Lung (tissue), 12 donors: ENCODE measurements around the gene SND1. TPM values are rescaled to one million over a fixed set of nuclear protein-coding genes. Genes with fewer than 3 reads are reported as not detected.

Experiments used
- ATAC-seq: fragments of 200-7000 bp; cut with Tn5 transposase; one replicate; pipeline ENCODE4 v1.9.1; 2020; ENCODE audit warnings: moderate number of reproducible peaks; ENCODE audit not compliant: insufficient read depth, low FRiP score
- DNase-seq, 3 donors: peaks; one replicate each; pipeline ENCODE4 v3.0.0-alpha.2; 2013 to 2017
- H3K27ac ChIP-seq, 2 donors: one replicate each; pipeline ENCODE4 v1.5.1; 2013; ENCODE audit warnings: mild to moderate bottlenecking in 2 of 2, moderate library complexity in 2 of 2, control low read depth in 1 of 2, inconsistent platforms in 1 of 2, low read depth in 1 of 2, low read length in 1 of 2
- H3K27me3 ChIP-seq, 3 donors: one replicate each; pipeline ENCODE4 v1.5.1; 2013; ENCODE audit warnings: low read length in 2 of 3; ENCODE audit not compliant: control insufficient read depth in 3 of 3, insufficient read depth in 3 of 3
- H3K36me3 ChIP-seq, 4 donors: one replicate each; pipeline ENCODE4 v1.5.1; 2013; ENCODE audit warnings: low read length in 4 of 4, mild to moderate bottlenecking in 1 of 4, moderate library complexity in 1 of 4; ENCODE audit not compliant: control insufficient read depth in 4 of 4, insufficient read depth in 4 of 4
- H3K4me1 ChIP-seq, 5 donors: one replicate each; pipeline ENCODE4 v1.5.1; 2013; ENCODE audit warnings: low read length in 5 of 5, mild to moderate bottlenecking in 2 of 5, moderate library complexity in 1 of 5; ENCODE audit not compliant: control insufficient read depth in 5 of 5, insufficient read depth in 5 of 5
- H3K4me3 ChIP-seq: one replicate; pipeline ENCODE4 v1.5.1; 2013; ENCODE audit warnings: mild to moderate bottlenecking, control low read depth, moderate library complexity
- H3K9ac ChIP-seq, 2 donors: one replicate each; pipeline ENCODE4 v1.5.1; 2013; ENCODE audit warnings: low read length in 2 of 2, control low read depth in 1 of 2; ENCODE audit not compliant: insufficient read depth in 1 of 2
- H3K9me3 ChIP-seq, 4 donors: one replicate each; pipeline ENCODE4 v1.5.1; 2013; ENCODE audit warnings: low read length in 3 of 4, mild to moderate bottlenecking in 1 of 4, moderate library complexity in 1 of 4; ENCODE audit not compliant: control insufficient read depth in 4 of 4, insufficient read depth in 3 of 4
- WGBS, 2 donors: extraction: QIAGEN DNeasy Blood & Tissue Kit; methylation state at CpG; one replicate each; pipeline ENCODE4 v1.1.7; 2013; 5-methylcytosine and 5-hydroxymethylcytosine counted together
- polyA plus RNA-seq, 2 donors: library from polyadenylated mRNA; stranded (reverse); fragments of 200-250 nt; gene quantifications; one replicate each; pipeline ENCODE4 v1.2.1, GENCODE V29; 2013
- total RNA-seq, 2 donors: library from RNA; depleted of rRNA in 1 of 2; stranded (reverse); fragments of >200 nt in 1 of 2; gene quantifications; one replicate each; pipeline ENCODE4 v1.2.1, GENCODE V29; 2014 to 2021
- TF ChIP-seq, protein P1 (sequence below): IDR thresholded peaks from 2 replicates; pipeline ENCODE4 v1.5.1; 2012; ENCODE audit warnings: mild to moderate bottlenecking; ENCODE audit errors: control extremely low read depth, extremely low read depth
- donor health status: control.
- donor health status: control.
- donor health status: Bipolar disorder and iron deficiency.
- donor health status: healthy.
- donor health status: DM: yes; HTN: yes; CAD: no.

SND1 gene
- total and polyA plus RNA-seq, 4 donors = 94.5 to 210 (median 137) TPM

DNA sequence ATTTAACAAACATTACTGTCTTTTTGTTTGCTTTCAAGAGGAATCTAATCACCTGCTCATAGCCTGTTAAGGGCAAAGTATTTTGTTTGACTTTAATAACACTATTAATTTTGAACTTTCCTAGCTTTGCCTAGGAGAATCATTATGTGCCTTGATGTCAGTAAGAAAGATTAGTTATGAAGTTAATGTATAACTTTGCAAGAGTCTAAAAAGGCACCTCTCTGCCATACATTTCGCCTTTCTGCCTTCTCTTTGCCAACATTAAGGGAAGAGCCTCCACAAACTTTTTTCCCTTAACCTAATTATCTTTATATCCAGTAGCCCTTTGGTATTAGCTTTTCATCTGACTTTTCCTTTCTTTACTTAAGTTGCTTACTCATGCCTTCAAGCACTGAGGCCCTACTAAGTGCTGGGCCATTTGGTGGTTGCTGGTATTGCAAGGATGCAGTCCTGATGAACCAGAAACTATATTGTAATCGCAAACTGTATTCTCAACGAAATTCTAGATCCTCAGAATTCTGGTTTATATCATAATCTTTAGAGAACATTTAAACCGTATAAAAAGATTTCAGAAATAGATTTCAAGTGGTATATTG is 108.5 kb downstream of the SND1 start:
- H3K9ac ChIP-seq = no peak overlapping the region
- H3K36me3 ChIP-seq = no peaks in the 10 kb centered on the region
- peaks cover 0 to 4% (median 0%) of the 10 kb centered on the region in 5 donors for H3K4me1 ChIP-seq
- 96 to 97% methylated on average over 4 of the region's 4 CpGs for WGBS, 2 donors
- H3K9me3 ChIP-seq = no peaks in the 10 kb centered on the region
- ATAC-seq (no peak), DNase-seq (no peak)
- no peak overlapping the region for H3K4me3 ChIP-seq
- no peaks in the 10 kb centered on the region for H3K27me3 ChIP-seq
- TF ChIP-seq, protein P1, sequence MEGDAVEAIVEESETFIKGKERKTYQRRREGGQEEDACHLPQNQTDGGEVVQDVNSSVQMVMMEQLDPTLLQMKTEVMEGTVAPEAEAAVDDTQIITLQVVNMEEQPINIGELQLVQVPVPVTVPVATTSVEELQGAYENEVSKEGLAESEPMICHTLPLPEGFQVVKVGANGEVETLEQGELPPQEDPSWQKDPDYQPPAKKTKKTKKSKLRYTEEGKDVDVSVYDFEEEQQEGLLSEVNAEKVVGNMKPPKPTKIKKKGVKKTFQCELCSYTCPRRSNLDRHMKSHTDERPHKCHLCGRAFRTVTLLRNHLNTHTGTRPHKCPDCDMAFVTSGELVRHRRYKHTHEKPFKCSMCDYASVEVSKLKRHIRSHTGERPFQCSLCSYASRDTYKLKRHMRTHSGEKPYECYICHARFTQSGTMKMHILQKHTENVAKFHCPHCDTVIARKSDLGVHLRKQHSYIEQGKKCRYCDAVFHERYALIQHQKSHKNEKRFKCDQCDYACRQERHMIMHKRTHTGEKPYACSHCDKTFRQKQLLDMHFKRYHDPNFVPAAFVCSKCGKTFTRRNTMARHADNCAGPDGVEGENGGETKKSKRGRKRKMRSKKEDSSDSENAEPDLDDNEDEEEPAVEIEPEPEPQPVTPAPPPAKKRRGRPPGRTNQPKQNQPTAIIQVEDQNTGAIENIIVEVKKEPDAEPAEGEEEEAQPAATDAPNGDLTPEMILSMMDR = no peak
- no peak overlapping the region for H3K27ac ChIP-seq

DNA sequence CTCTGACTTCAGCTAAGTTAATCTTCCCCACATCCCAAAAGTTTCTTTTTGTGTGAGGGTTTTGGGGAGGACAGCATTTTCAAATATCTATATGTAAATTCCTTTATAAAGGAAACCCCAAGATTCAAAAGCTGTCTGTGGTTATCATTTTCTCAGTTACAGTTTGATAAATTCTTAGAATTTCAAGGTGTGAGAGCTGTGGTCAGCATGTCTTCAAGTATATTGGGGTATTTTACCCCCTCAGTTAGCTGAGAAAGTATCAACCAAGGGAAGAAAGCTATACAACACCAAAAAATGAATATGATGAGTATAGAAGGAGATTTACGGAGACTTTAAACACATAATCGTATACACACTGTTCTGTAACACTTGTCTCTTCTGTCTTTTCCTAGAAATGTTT is 109.2 kb downstream of the SND1 start:
- 95 to 97% methylated on average over 2 of the region's 2 CpGs for WGBS, 2 donors
- Histone ChIP-seq H3K4me1 (peaks cover 0 to 2% (median 0%) of the 10 kb centered on the region in 5 donors), H3K27me3 (no peaks in the 10 kb centered on the region), H3K9me3 (no peaks in the 10 kb centered on the region), H3K4me3 (no peak overlapping the region), H3K9ac (no peak overlapping the region), H3K36me3 (peaks cover 0 to 2% (median 0%) of the 10 kb centered on the region in 4 donors), H3K27ac (no peak overlapping the region)
- ATAC-seq (no peak), DNase-seq (no peak)
- TF ChIP-seq, protein P1 = no peak

DNA sequence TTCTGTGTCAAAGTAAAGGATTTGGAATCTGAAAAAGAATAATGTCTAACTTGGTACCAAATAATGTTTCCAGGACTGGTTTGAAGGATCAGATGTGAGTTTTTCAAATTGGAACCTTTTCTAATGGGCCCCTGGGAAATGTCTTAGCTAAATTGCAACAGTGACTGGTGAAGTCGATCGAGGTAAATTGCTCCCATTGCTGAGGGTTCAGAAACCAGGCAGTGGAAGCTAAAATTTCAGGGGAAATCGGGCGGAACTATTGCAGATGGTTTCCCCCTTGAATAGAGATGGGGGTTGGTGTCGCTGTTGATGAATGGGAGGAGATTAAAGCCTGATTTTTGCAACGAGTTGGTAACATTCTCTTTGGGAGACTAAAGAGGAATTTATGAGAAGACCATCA is 112.7 kb downstream of the SND1 start:
- Histone ChIP-seq H3K4me1 (peaks cover 0 to 7% (median 2%) of the 10 kb centered on the region in 5 donors), H3K9ac (no peak overlapping the region), H3K27ac (no peak overlapping the region), H3K9me3 (no peaks in the 10 kb centered on the region), H3K4me3 (no peak overlapping the region), H3K36me3 (peaks cover 0 to 2% (median 0%) of the 10 kb centered on the region in 4 donors), H3K27me3 (no peaks in the 10 kb centered on the region)
- TF ChIP-seq, protein P1 = no peak
- 72 to 92% methylated on average over 6 of the region's 6 CpGs for WGBS, 2 donors
- no peak for DNase-seq
- ATAC-seq = no peak

DNA sequence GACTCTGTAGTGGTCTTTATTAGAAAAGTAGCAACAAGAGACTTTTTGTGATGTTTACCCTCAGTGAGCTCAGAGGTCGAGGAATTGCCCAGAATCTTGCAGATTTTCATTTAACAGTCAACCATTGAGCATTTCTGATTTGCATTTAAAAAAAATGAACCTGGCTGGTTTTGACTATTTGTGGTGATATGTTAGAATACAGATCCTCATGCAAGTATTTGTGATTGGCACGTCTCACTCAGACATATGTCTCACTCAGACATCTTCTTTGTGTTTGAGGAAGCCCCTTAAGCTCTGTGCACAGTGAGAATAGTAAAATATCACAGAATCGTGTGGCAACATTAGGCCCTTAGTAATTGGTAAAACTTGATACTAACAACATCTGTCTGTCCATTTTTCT is 113.2 kb downstream of the SND1 start:
- 93% methylated on average over 3 of the region's 3 CpGs for WGBS, 2 donors
- Histone ChIP-seq H3K9ac (no peak overlapping the region), H3K4me1 (peaks cover 0 to 7% (median 2%) of the 10 kb centered on the region in 5 donors), H3K4me3 (no peak overlapping the region), H3K36me3 (peaks cover 0 to 2% (median 0%) of the 10 kb centered on the region in 4 donors), H3K27ac (no peak overlapping the region), H3K9me3 (no peaks in the 10 kb centered on the region), H3K27me3 (no peaks in the 10 kb centered on the region)
- DNase-seq = no peak
- ATAC-seq = no peak
- TF ChIP-seq, protein P1 = no peak
